ENCODE results near the gene OLFML3.

DNA sequence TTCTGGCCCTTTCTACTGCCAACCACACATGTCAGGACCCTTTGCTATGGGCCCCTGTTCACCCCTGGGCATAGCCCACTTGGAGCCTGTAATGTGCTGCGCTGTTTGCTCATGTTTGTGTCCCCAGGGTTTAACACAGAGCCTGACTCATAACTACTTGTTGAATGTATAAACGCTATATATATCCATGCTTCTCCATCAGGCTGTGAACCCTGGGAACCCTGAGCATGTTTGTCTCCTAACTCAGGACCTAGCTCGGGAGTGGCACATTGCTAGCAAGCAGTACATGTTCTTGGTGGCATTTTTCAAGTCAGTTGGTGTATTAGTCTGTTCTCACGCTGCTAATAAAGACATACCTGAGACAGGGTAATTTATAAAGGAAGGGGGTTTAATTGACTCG is 8.0 kb downstream of the OLFML3 start:
- TF ChIP-seq POLR2A (IDR thresholded peaks at IDR 0.05): no peak
- TF ChIP-seq, protein P1, sequence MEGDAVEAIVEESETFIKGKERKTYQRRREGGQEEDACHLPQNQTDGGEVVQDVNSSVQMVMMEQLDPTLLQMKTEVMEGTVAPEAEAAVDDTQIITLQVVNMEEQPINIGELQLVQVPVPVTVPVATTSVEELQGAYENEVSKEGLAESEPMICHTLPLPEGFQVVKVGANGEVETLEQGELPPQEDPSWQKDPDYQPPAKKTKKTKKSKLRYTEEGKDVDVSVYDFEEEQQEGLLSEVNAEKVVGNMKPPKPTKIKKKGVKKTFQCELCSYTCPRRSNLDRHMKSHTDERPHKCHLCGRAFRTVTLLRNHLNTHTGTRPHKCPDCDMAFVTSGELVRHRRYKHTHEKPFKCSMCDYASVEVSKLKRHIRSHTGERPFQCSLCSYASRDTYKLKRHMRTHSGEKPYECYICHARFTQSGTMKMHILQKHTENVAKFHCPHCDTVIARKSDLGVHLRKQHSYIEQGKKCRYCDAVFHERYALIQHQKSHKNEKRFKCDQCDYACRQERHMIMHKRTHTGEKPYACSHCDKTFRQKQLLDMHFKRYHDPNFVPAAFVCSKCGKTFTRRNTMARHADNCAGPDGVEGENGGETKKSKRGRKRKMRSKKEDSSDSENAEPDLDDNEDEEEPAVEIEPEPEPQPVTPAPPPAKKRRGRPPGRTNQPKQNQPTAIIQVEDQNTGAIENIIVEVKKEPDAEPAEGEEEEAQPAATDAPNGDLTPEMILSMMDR (IDR thresholded peaks at IDR 0.05): no peak

Measured in right lobe of liver (tissue), 4 donors.